AG04450 (cell line): ENCODE results near the gene GANC. TPM values are rescaled to one million over a fixed set of nuclear protein-coding genes. Genes with fewer than 3 reads are reported as not detected.

Experiments
- CTCF ChIA-PET: fragments of 300-600, 350-600 bp; formaldehyde crosslinking; extraction: SDS; loops from one replicate; lab custom pipeline; 2022; ENCODE audit warnings: antibody characterized with exemption, inconsistent platforms; lab: Charles Lee
- POLR2A ChIA-PET: fragments of 350-600 bp; formaldehyde crosslinking; extraction: SDS; loops from one replicate; lab custom pipeline; 2021; ENCODE audit warnings: antibody characterized with exemption, inconsistent platforms; lab: Yijun Ruan, JAX
- DNase-seq: peaks from one replicate; pipeline ENCODE4 v3.0.0-alpha.2; 2011; ENCODE audit warnings: low read depth, low spot score
- H3K27ac ChIP-seq: one replicate; pipeline ENCODE4 v1.5.1; 2012; ENCODE audit warnings: low read depth, low read length, control low read depth
- H3K27me3 ChIP-seq: one replicate; pipeline ENCODE4 v1.6.0; 2012; ENCODE audit warnings: low read length; ENCODE audit not compliant: control insufficient read depth, insufficient read depth
- H3K4me3 ChIP-seq: 2 replicates; pipeline ENCODE4 v1.5.1; 2011; ENCODE audit warnings: mild to moderate bottlenecking, low read depth, low read length, control low read depth
- H3K9me3 ChIP-seq: 2 replicates; pipeline ENCODE4 v1.5.1; 2012; ENCODE audit warnings: low read length; ENCODE audit not compliant: control insufficient read depth, insufficient read depth
- polyA plus RNA-seq: library from polyadenylated mRNA; depleted of rRNA; stranded (reverse); fragments of >200 nt; gene quantifications from 2 replicates; pipeline ENCODE4 v1.2.3, GENCODE V29; 2011
- TF ChIP-seq, protein P1 (sequence below): IDR thresholded peaks from 2 replicates; pipeline ENCODE4 v1.5.1; 2011; ENCODE audit warnings: low read depth, low read length, control low read depth, inconsistent platforms

The GANC gene
- polyA plus RNA-seq, 1 experiment: 16.5 TPM

DNA sequence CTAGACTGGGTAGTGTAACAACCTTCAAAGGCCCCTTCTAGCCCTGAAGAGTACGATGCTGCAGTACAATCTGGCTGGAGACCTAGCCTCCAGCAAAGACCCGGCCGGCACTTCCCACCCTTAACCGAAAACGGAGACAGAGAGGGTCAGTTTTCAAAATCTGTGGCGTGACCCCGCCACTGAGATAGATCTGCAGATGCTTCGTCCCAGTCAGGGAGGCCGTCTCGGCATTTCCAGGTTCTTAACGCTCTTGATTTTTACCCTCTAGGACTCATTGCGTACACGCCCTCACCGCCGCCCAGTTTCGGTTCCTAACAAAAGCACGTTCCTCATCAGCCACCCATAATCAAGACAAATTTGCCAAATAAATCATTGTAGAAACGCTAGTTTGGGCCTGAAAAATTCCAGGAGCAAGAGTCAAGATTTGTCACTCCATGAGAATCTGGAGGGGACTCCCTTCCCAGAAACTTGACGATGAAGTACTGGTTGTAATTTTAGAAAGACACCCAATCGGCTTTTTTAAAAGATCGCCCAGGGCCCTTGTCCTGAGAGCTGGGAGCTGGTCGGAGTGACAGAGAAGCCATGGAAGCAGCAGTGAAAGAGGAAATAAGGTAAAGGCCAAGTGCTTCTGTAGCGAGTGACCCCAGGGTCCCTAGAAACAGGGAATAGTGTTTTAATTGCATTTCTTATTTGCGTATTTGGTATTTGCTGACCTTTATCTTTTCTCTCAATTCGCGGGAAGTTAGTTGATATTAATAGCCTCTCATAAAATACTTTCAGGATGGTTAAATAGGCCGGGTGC lies 1.1 kb downstream of the GANC start:
- DNase-seq: no peak

DNA sequence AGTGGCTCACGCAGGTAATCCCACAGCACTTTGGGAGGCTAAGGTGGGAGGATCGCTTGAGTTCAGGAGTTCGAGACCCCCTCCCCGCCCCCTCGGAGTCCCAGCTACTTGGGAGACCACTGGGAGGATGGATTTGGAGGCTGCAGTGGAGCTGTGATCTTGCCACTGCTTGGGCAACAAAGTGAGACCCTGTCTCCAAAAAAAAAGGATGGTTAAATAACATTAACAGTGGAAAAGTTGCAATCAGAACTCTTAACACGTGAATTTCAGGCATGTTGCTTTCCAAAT lies 1.6 kb downstream of the GANC start:
- no peaks in the 10 kb centered on the region; the same call in 1 of the 2 replicates for H3K9me3 ChIP-seq
- H3K4me3 ChIP-seq: peak overlapping the region; percentile 92
- ChIA-PET POLR2A (no interaction called here), CTCF (interaction anchor here (2.6 kb wide), 1 partner anchor 111 kb away, joined by 11 read pairs; no protein-coding TSS in a partner anchor)
- DNase-seq: no peak
- peak overlapping the region; percentile 98 for H3K27ac ChIP-seq
- TF ChIP-seq, protein P1, sequence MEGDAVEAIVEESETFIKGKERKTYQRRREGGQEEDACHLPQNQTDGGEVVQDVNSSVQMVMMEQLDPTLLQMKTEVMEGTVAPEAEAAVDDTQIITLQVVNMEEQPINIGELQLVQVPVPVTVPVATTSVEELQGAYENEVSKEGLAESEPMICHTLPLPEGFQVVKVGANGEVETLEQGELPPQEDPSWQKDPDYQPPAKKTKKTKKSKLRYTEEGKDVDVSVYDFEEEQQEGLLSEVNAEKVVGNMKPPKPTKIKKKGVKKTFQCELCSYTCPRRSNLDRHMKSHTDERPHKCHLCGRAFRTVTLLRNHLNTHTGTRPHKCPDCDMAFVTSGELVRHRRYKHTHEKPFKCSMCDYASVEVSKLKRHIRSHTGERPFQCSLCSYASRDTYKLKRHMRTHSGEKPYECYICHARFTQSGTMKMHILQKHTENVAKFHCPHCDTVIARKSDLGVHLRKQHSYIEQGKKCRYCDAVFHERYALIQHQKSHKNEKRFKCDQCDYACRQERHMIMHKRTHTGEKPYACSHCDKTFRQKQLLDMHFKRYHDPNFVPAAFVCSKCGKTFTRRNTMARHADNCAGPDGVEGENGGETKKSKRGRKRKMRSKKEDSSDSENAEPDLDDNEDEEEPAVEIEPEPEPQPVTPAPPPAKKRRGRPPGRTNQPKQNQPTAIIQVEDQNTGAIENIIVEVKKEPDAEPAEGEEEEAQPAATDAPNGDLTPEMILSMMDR: no peak
- no peaks in the 10 kb centered on the region for H3K27me3 ChIP-seq

More for the DNA sequence above, 1.1 kb downstream of the GANC start:
- TF ChIP-seq, protein P1: no peak
- ChIA-PET CTCF (interaction anchor here (0.5 to 2.6 kb wide), 4 partner anchors 8 to 137 kb away, joined by 3 to 11 read pairs (median 4); no protein-coding TSS in a partner anchor), POLR2A (interaction anchor here (0.8 to 1.2 kb wide), 14 partner anchors 8 to 221 kb away, joined by 3 to 14 read pairs (median 4); partner anchors contain the start of genes SNAP23, VPS39 and ZNF106)
- peak overlapping the region; percentile 92 for H3K4me3 ChIP-seq
- H3K9me3 ChIP-seq: no peaks in the 10 kb centered on the region; the same call in 1 of the 2 replicates
- peak overlapping the region; percentile 98 for H3K27ac ChIP-seq
- no peaks in the 10 kb centered on the region for H3K27me3 ChIP-seq

DNA sequence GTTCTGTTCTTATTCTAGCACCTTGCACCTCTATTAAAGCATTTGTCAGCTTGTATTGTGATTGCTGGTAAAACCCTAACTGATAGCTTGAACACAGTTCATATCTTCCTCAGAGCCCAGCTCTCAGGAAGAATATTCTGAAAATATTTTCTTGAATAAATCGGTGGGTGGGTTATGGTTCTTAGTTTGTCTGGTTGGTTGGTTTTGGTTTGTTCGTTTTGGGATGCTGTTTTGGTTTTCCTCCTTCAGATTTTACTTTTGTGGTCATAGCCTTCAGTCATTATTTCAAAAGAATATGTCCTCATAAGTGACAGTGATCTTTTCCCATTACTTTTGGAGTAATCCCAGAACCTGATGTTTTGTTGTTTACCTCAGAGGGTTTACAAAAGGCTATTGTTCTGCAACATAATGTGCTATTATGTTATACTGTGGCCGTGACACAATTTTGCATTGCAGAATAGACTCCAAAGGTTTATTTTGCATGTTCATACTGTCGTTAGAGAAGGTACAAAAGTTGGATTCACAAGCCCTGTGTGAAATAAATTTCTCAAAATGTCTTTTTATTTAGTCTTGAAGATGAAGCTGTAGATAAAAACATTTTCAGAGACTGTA lies 2.9 kb downstream of the GANC start:
- no peaks in the 10 kb centered on the region for H3K9me3 ChIP-seq
- CTCF ChIA-PET: interaction anchor here (2.6 kb wide), 1 partner anchor 109 kb away, joined by 11 read pairs; no protein-coding TSS in a partner anchor
- TF ChIP-seq, protein P1: no peak
- no peak for DNase-seq
- POLR2A ChIA-PET: interaction anchor here (0.6 kb wide), 1 partner anchor 15 kb away, joined by 4 read pairs; no protein-coding TSS in a partner anchor
- no peak overlapping the region for H3K27ac ChIP-seq
- H3K4me3 ChIP-seq: no peak overlapping the region
- H3K27me3 ChIP-seq: no peaks in the 10 kb centered on the region

DNA sequence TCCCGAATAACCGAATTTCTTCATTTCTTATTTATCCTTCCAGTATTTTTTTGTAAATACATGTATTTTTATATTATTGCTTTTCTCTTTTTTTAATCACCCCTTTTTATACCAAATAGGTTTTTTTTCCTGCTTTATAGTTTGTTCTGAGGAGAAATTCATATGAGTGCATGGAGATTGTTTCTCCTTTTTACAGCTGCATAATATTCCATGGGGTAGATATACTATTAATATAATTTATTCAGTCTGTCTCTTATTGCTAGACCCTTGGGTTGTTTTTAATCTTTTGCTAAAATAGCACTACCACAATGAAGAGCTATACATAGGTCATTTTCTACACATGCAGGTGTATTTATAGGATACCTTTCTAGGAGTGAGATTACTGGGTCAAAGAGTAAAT lies 3.8 kb downstream of the GANC start:
- POLR2A ChIA-PET: no interaction called here
- H3K27ac ChIP-seq: no peak overlapping the region
- H3K27me3 ChIP-seq: no peaks in the 10 kb centered on the region
- CTCF ChIA-PET: interaction anchor here (0.8 to 2.6 kb wide), 2 partner anchors 10 to 108 kb away, joined by 3 to 11 read pairs; no protein-coding TSS in a partner anchor
- DNase-seq: no peak
- H3K9me3 ChIP-seq: no peaks in the 10 kb centered on the region
- no peak overlapping the region for H3K4me3 ChIP-seq
- TF ChIP-seq, protein P1: no peak
